AG09319 (cell line): Measurements from ENCODE around the gene TSPEAR.

Experiments
- DNase-seq: peaks from one replicate; pipeline ENCODE4 v3.0.0-alpha.2; 2010; ENCODE audit warnings: low read depth; ENCODE audit errors: extremely low read depth
- CTCF ChIP-seq: IDR thresholded peaks from 2 replicates; pipeline ENCODE4 v1.5.1; 2011; ENCODE audit warnings: low read depth, mild to moderate bottlenecking, inconsistent platforms, low read length, moderate library complexity

The TSPEAR gene

GRCh38 chr21:44726826-44727225 lies 15.5 kb upstream of the TSPEAR start:
- no peak for DNase-seq

DNA sequence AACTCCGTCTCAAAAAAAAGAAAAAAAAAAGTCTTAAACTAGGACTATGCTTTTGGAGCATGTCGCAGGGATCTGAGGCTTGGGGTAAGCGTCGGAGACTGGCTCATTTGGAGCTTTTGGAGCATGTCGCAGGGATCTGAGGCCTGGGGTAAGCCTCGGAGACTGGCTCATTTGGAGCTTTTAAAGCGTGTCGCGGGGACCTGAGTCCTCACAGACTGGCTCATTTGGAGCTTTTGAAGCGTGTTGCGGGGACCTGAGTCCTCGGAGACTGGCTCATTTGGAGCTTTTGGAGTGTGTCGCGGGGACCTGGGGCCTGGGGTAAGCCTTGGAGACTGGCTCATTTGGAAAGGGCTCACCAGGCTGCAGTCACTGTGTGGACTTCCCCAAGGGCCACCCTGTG lies 13.6 kb upstream of the TSPEAR start:
- no peak for TF ChIP-seq CTCF
- DNase-seq: no peak

More at GRCh38 chr21:44726826-44727225, 15.5 kb upstream of the TSPEAR start:
- TF ChIP-seq CTCF: no peak

- no peak for DNase-seq
- TF ChIP-seq CTCF: no peak
These were observed 12.8 kb upstream of the TSPEAR start for GRCh38 chr21:44724196-44724595.

- no peak for TF ChIP-seq CTCF
- DNase-seq: no peak
These were observed 12.1 kb upstream of the TSPEAR start for GRCh38 chr21:44723177-44724131.

DNA sequence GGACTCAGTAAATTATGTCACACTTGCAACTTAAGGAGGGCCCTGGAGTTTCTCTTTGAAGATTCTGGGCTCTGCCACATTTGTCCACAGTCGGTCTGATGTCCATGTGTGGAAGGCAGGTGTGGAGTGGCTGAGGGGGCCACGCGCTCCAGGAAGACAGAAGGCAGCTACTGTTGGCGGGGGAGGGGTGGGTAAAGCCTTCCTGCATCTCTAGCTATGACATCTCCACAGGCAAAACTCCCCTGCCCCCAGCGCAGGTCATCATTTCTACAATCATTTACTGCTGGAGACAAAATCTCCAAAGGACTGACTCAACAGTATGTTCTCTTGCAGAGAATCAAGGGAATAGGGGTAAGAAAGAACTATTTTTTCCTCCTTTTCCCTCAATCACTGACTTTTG lies 11.4 kb upstream of the TSPEAR start:
- TF ChIP-seq CTCF: no peak
- DNase-seq: no peak

- no peak for TF ChIP-seq CTCF
- no peak for DNase-seq
These were observed 8.8 kb upstream of the TSPEAR start for GRCh38 chr21:44720170-44720569.

DNA sequence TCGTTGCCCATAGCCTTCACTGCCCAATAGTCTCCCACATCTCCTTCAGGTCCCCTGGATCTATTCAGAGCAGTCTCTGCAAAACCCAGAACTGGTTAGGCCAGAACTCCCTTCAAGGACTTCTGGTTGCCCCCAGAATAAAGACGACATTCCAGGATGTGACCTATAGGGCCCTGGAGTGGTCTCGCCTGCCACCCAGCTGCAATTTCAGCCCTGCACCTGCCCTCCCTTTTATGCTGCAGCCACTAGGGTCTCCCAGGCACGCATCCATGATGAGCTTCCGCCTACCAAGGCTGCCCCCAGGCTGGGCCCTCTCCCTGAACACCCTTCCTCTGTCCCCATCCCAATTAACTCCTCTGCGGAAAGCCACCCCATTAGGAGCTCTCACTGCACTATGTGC lies 7.2 kb upstream of the TSPEAR start:
- DNase-seq: no peak
- TF ChIP-seq CTCF: no peak
